PFSK-1 (cell line): Measurements from ENCODE around the gene CNPY4.

ENCODE experiments used
- FOXP2 ChIP-seq: optimal IDR thresholded peaks from 2 replicates; pipeline ENCODE3; 2011; ENCODE audit warnings: borderline replicate concordance, control low read depth, inconsistent platforms; ENCODE audit not compliant: insufficient read depth; ENCODE audit errors: extremely low read length, extremely low read depth
- POLR2AphosphoS5 ChIP-seq: IDR thresholded peaks from 2 replicates; pipeline ENCODE4 v1.6.1; 2012; ENCODE audit warnings: low read depth, mild to moderate bottlenecking, control low read depth, low read length, moderate library complexity
- SIN3A ChIP-seq: IDR thresholded peaks from 2 replicates; pipeline ENCODE4 v1.6.1; 2012; ENCODE audit warnings: mild to moderate bottlenecking, low read length, moderate library complexity, borderline replicate concordance; ENCODE audit not compliant: insufficient read depth
- TAF1 ChIP-seq: IDR thresholded peaks from 2 replicates; pipeline ENCODE4 v1.6.1; 2012; ENCODE audit warnings: low read length, control low read depth, borderline replicate concordance; ENCODE audit not compliant: insufficient read depth
- TF ChIP-seq, protein P1 (sequence below), 2 experiments: IDR thresholded peaks; 2 replicates each; pipeline versions ENCODE4 v1.6.1 to v1.8.0; 2011 to 2012; ENCODE audit warnings: low read depth in 2 of 2, low read length in 2 of 2, control low read depth in 1 of 2, inconsistent platforms in 1 of 2, mild to moderate bottlenecking in 1 of 2, moderate library complexity in 1 of 2; ENCODE audit not compliant: insufficient read depth in 1 of 2

The CNPY4 gene

DNA sequence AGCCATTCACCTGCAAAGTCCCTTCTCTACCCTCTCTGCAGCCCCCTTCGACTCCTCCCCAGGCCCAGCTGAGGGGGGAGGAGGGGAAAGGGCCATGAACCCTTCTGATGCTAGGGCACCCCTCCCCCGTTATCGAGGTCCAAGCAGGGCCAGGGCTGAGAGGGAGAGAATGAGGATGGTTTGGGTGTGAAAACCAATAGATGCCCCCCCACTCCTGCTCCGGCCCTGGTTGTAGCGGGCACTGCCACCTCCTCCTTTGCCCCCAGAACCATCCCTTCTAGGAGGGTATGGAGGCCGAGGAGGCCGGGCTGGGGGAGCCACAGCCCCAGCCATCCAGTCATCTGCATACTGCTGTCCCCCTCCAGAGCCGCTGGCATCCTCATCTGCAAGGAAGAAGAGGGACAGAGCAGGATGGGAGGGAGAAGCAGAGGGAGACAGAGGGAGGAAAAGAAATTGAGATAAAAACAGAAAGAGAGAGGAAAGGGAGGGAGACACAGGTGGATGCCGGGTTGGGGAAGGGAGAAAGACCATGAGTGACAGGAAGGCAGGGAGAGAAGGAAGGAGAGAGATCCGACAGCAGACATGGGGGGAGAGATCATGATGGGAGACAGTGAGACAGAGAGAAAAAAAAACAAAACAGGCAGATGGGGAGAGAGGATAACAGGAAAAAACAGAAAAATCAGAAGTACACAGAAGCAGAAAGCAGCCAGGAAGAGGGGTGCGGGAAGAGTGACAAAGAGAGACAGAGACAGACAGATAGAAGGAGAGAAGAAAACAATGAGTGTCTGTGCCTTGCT, 50.9 kb downstream of the CNPY4 start:
- TF ChIP-seq FOXP2 (no peak), TAF1 (no peak), POLR2AphosphoS5 (no peak), SIN3A (no peak)
- TF ChIP-seq, protein P1, sequence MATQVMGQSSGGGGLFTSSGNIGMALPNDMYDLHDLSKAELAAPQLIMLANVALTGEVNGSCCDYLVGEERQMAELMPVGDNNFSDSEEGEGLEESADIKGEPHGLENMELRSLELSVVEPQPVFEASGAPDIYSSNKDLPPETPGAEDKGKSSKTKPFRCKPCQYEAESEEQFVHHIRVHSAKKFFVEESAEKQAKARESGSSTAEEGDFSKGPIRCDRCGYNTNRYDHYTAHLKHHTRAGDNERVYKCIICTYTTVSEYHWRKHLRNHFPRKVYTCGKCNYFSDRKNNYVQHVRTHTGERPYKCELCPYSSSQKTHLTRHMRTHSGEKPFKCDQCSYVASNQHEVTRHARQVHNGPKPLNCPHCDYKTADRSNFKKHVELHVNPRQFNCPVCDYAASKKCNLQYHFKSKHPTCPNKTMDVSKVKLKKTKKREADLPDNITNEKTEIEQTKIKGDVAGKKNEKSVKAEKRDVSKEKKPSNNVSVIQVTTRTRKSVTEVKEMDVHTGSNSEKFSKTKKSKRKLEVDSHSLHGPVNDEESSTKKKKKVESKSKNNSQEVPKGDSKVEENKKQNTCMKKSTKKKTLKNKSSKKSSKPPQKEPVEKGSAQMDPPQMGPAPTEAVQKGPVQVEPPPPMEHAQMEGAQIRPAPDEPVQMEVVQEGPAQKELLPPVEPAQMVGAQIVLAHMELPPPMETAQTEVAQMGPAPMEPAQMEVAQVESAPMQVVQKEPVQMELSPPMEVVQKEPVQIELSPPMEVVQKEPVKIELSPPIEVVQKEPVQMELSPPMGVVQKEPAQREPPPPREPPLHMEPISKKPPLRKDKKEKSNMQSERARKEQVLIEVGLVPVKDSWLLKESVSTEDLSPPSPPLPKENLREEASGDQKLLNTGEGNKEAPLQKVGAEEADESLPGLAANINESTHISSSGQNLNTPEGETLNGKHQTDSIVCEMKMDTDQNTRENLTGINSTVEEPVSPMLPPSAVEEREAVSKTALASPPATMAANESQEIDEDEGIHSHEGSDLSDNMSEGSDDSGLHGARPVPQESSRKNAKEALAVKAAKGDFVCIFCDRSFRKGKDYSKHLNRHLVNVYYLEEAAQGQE (IDR thresholded peaks at IDR 0.05; ENCODE audit: insufficient read depth in 1 of 2, low read depth in 2 of 2, low read length in 2 of 2): no peak

DNA sequence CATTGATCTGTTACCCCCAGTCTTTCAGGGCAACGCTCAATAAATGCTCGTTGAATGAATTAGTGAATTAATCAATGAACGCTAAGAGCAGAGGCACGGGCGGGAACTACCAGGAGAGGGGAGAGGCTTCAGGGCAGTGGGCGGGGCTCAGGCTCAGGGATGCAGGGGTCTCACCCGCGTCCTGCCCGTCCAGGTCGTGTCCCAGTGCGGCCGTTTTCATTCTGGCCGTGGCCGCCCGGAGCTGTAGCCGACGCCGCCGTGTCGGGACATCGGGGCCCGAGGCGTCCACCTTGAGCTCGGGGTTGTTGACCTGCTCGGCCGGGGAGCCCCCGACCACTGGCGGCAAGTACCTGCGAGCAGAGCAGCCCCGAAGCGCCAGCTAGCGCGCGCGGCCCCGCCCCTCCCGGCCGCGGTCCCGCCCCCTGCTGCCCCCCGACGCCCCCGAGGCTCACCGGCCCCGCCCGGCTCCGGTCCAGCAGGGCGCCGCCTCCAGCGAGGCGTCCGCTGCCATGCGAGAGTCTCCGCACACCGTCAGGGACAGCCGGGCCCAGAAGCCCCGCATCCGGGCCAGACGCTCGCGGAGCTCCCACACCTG, 51.8 kb downstream of the CNPY4 start:
- no peak for TF ChIP-seq TAF1
- TF ChIP-seq FOXP2: no peak
- no peak for TF ChIP-seq SIN3A
- no peak for TF ChIP-seq POLR2AphosphoS5
- TF ChIP-seq, protein P1 (IDR thresholded peaks at IDR 0.05; ENCODE audit: insufficient read depth in 1 of 2, low read depth in 2 of 2, low read length in 2 of 2): no peak

GRCh38 chr7:100171840-100172239, 52.4 kb downstream of the CNPY4 start:
- no peak for TF ChIP-seq FOXP2
- TF ChIP-seq POLR2AphosphoS5: no peak
- no peak for TF ChIP-seq TAF1
- no peak for TF ChIP-seq SIN3A
- TF ChIP-seq, protein P1 (IDR thresholded peaks at IDR 0.05; ENCODE audit: insufficient read depth in 1 of 2, low read depth in 2 of 2, low read length in 2 of 2): no peak

GRCh38 chr7:100173806-100174495, 54.5 kb downstream of the CNPY4 start:
- TF ChIP-seq TAF1 (no peak), POLR2AphosphoS5 (no peak), FOXP2 (no peak)

- TF ChIP-seq FOXP2: no peak
- TF ChIP-seq, protein P1 (IDR thresholded peaks at IDR 0.05; ENCODE audit: insufficient read depth in 1 of 2, low read depth in 2 of 2, low read length in 2 of 2): no peak
- TF ChIP-seq TAF1: no peak
- no peak for TF ChIP-seq POLR2AphosphoS5
- no peak for TF ChIP-seq SIN3A
Measured at GRCh38 chr7:100174582-100174981, 55.1 kb downstream of the CNPY4 start.
